Activated naive CD4-positive, alpha-beta T cell (primary cell): ENCODE results near the gene DPT.

ENCODE experiments used
- DNase-seq, 4 experiments: peaks; one replicate each; lab custom pipeline; 2025; lab: John Stamatoyannopoulos, UW

DPT gene

GRCh38 chr1:168735974-168736373 lies 7.0 kb upstream of the DPT start:
- no peak for DNase-seq

DNA sequence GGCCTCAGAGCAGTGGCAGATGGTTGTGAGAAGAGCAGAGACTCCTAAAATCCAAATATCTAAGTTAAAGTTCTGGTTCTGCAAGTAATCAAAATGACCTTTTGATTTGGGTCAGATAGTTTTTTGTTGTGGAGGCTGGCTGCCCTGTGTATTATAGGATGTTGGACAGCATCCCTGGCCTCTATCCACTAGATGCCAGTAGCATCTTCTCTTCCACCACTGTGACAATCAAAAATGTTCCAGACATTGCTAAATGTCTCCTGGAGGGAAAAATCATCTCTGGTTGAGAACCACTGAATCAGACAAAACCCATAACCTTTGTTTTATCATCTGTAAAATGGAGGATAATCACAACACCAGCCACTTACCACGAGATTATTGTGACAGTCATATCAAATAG lies 5.9 kb upstream of the DPT start:
- no peak for DNase-seq

DNA sequence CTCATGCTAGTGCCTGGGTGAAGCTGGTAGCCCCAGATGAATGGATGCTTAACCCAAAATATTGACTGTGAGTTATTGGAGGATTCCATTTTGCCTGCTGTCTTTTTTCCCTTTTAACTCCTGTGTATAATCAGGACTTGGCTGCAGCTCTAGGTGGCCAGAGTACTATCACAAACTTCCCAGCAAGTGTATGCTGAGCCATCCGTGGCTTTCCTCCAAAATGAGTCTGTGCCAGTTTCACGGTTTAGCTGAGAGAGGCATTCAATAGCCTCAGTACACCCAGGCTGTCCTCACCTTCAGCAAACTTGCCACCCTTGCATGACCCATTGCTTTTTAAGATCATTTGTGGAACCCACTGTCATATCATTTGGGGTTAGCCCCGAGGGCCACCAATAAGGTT lies 5.3 kb upstream of the DPT start:
- DNase-seq, result no peak

DNA sequence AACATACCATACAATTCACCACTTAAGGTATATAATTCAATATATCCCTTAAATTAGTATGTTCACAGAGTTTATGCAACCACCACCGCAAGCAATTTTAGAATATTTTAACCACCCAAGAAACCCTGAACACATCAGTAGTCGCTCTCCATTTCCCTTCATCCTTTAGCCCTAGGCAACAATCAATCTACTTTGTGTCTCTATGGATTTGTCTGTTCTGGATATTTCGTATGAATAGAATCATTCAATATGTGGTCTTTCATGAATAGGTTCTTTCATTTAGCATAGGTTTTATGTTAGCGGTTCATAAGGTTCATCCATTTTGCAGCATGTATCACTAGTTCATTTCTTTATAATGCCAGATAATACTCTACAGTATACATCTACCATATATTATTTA lies 4.2 kb upstream of the DPT start:
- DNase-seq, result no peak

- no peak for DNase-seq
These were observed 3.7 kb upstream of the DPT start for GRCh38 chr1:168732736-168733135.

DNA sequence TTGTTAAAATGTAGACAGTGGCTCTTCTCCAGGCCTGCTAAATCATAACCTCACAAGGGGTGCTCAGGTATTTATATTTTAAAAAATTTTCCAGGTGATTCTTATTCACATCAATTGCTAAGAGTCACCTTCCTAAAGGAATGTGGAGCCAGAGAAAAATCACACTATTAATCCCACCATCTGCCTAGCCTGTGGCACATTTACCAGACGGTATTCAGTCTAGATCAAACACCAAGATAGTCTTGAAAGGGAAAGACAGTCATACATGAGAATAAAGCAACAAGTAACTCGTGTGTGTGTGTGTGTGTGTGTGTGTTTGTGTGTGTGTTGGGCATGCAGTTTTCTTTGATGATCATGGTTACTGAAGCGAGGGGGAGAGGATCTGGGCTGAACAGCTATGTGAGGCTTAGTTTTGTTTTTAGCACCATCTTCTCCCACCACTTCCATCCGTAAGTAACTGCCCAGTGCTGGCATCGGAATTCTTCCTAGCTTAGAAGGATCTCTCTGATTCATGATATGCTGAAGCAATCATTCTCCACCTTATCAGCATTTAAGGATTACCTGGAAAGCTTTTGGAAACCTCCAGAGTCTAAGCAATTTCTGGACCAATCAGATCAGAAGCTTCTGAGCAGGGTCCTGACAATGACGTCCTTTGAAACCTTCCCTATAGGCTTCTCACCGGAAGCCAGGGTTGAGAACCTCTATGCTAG lies 2.4 kb upstream of the DPT start:
- DNase-seq, result no peak

GRCh38 chr1:168729405-168729802 lies 398 bp upstream of the DPT start:
- DNase-seq, result no peak

DNA sequence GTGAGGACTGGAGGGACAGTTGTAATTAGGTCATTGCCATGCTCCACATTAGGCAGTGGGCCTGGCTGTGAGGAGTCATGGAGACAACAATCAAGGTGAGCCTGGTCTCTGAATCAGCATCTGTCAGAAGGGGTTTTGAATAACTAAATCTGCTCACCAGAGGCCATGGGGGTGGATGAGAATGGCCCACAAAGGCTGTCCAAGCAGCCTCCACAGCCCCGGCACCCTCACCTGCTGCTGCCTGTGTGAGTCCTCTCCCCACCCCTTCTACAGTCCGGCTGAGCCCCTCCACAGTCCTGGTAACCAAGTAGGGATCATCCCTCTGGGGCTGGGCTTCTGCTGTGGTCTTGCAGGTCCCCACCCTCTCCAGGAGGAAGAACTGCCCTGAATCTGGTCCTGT lies 2.3 kb downstream of the DPT start:
- no peak for DNase-seq

GRCh38 chr1:168726281-168726680 lies 2.7 kb downstream of the DPT start:
- DNase-seq, result no peak

GRCh38 chr1:168725831-168726230 lies 3.2 kb downstream of the DPT start:
- DNase-seq, result no peak

DNA sequence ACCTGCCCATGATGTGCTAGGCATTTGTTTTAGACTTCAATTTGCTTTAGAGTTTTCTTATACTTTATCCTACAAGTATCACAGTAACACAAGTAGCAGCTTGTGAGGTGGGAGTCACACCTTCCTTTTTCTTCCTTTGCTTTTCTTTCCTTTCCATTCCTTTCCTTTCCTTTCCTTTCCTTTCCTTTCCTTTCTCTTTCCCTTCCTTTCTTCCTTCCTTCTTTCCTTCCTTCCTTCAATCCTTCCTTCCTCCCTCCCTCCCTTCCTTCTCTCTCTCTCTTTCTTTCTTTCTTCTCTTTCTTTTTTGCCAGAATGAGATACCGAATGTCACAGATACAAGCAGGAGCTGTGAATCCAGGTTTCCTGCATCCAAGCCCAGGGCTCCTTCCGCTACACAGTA lies 3.9 kb downstream of the DPT start:
- no peak for DNase-seq

- no peak for DNase-seq
These were observed 6.0 kb downstream of the DPT start for GRCh38 chr1:168723000-168723399.

GRCh38 chr1:168720839-168721238 lies 8.2 kb downstream of the DPT start:
- DNase-seq, result no peak

GRCh38 chr1:168719306-168720111 lies 9.5 kb downstream of the DPT start:
- no peak for DNase-seq

GRCh38 chr1:168717906-168718891 lies 10.8 kb downstream of the DPT start:
- no peak for DNase-seq

- DNase-seq, result no peak
These were observed 15.0 kb downstream of the DPT start for GRCh38 chr1:168714012-168714411.

DNA sequence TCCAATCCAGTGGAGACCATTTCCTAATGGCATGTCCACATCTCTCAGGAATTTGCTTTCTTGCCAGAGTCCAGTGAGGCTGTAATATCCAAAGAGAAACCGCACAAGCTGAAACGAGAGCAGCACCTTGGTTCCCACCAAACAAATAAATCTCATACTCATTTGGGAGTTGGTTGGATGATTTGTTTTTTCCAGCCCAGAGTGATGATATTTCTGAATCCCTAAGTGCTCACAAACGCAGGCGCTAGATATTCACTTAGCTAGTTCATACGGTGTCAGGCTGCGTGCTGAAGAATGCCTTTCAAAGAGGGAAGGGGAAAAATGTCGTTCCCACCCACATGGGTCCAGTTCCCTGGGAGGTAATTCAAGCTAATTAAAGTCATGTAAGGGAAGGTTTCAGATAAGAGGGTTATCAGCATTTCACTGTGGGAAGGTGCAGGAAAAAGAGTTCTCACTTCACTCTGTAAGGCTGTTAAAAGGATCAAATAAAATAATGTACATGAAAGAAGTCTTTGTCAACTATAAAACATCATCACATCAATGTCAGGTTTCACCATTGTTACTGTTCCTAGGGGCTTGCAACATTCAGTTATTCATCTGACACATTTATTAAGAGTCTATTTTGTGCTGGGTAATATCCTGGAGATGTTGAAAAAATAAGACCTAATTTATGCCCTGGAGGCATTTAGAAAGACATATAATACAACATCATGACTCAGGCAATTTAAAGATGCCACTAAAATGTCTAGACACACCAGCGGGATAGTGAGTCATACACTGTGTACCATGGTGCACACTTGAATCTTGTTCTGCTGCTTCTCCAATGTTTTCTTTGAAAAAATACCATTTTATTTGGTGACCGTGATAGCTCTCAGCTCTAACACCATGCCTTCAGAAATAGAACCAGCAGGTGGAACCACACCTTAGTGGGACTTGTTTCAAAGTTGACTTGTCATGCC lies 19.3 kb downstream of the DPT start:
- DNase-seq, result no peak

GRCh38 chr1:168708698-168709404 lies 20.2 kb downstream of the DPT start:
- no peak for DNase-seq

DNA sequence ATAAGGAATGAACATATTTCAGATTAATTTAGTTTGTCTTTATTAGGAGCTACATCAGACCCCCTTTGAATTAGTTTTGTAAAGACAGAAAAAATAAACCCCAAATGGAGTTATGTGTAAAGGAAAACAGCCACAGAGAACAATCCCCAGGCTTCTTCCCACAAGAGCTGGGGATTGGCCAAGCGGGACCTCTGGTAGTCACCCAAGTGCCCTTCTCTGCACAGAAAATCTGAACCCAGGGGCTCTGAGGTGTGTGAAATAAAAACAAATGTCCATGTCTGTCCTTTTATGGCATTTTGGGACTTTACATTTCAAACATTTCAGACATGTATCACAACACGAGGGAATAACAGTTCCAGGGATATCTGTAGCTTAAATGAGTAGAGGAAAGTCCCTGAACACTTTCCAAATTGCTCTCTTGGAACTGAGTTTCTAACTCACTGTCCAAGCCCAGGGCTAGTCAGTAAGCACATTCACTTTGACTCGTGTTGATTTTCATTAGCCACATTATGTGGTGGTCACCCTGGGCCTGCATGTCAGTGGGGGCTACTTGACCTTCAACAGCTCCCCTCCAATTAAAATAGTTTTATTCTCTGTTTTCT lies 22.5 kb downstream of the DPT start:
- DNase-seq, result no peak

- no peak for DNase-seq
These were observed 28.3 kb downstream of the DPT start for GRCh38 chr1:168700575-168701268.
